Sigmoid colon (tissue), 4 donors: Measurements from ENCODE around the gene TGM6.

ENCODE experiments used
- CTCF ChIP-seq, 4 experiments: fragments of 450-650 bp in 3 of 4; fragments of 200-600 bp in 1 of 4; IDR thresholded peaks; one replicate each; pipeline ENCODE4 v1.5.1; 2016 to 2019; ENCODE audit warnings: antibody characterized with exemption in 4 of 4, mild to moderate bottlenecking in 3 of 4, moderate library complexity in 2 of 4
- POLR2AphosphoS5 ChIP-seq, 4 donors: sonication (generic); formaldehyde crosslinking; IDR thresholded peaks; one replicate each; pipeline ENCODE4 v1.6.1; 2017; ENCODE audit warnings: antibody characterized with exemption in 4 of 4

DNA sequence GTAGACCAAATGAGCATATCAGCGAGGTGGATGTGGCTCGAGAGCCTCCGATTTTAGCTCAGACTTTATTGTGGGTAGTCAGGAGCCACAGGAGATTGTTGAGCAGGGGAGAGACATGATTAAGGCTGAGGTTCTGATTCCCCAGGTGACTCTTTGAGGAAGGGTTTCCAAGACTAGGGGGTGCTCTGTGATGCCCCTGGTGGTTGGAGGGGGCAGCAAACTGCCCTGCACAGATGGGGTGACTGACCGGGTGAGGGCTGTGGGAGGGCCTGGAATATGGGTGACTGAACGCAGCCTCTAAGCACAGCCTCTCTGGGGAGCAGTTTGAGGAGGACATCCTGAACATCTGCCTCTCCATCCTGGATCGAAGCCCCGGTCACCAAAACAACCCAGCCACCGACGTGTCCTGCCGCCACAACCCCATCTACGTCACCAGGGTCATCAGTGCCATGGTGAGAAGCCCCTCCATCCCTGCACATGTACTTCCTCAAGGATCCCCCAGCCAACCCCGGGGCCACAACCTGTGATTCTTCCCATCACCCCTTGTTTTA lies 17.0 kb downstream of the TGM6 start:
- TF ChIP-seq CTCF (IDR thresholded peaks at IDR 0.05) (no peak), POLR2AphosphoS5 (IDR thresholded peaks at IDR 0.05) (no peak)
